SU-DHL-6 (cell line): Measurements from ENCODE around the gene ZC2HC1B.
"Not testable (repeated sequence)": the region's sequence is repeated elsewhere in the genome, so short reads cannot be mapped to it uniquely, and the experiment has no call there.

Source experiments
- H2AFZ ChIP-seq: fragments of 200-600 bp; sonication (generic); 2 replicates; pipeline ENCODE4 v1.6.1; 2014; ENCODE audit warnings: low read depth, mild to moderate bottlenecking, moderate library complexity, mixed read lengths, antibody characterized with exemption, low read length; ENCODE audit not compliant: severe bottlenecking
- H3F3A ChIP-seq: fragments of 200-600 bp; shearing (Covaris generic); 2 replicates; pipeline ENCODE4 v1.6.0; 2016; ENCODE audit warnings: antibody characterized with exemption, mild to moderate bottlenecking; ENCODE audit not compliant: insufficient read depth
- H3K27ac ChIP-seq: fragments of 200-600 bp; sonication (generic); 2 replicates; pipeline ENCODE4 v1.5.1; 2016; ENCODE audit warnings: low read depth, mild to moderate bottlenecking, low read length, moderate library complexity, mixed read lengths
- H3K27me3 ChIP-seq: fragments of 200-600 bp; sonication (generic), shearing (Covaris generic); 2 replicates; pipeline ENCODE4 v1.6.0; 2014; ENCODE audit warnings: mild to moderate bottlenecking, low read length
- H3K36me3 ChIP-seq: fragments of 200-600 bp; sonication (generic); 2 replicates; pipeline ENCODE4 v1.6.1; 2014; ENCODE audit warnings: mild to moderate bottlenecking, low read length, mixed read lengths
- H3K4me2 ChIP-seq: fragments of 300-600, 200-600 bp; shearing (Covaris generic), sonication (generic); 2 replicates; pipeline ENCODE4 v1.6.0; 2014; ENCODE audit warnings: low read length, low read depth, mild to moderate bottlenecking; ENCODE audit not compliant: poor library complexity, severe bottlenecking
- H3K4me3 ChIP-seq: fragments of 200-600 bp; sonication (generic); 2 replicates; pipeline ENCODE4 v1.5.1; 2014; ENCODE audit warnings: antibody characterized with exemption, low read length, mild to moderate bottlenecking, mixed read lengths; ENCODE audit not compliant: insufficient read depth, poor library complexity, severe bottlenecking
- H3K79me2 ChIP-seq: fragments of 200-600 bp; sonication (generic); 2 replicates; pipeline ENCODE4 v1.6.1; 2014; ENCODE audit warnings: mild to moderate bottlenecking, low read length, moderate library complexity; ENCODE audit not compliant: insufficient read depth
- H3K9ac ChIP-seq: fragments of 200-600 bp; sonication (generic); 2 replicates; pipeline ENCODE4 v1.7.0; 2014; ENCODE audit warnings: mild to moderate bottlenecking, low read length
- H3K9me2 ChIP-seq: fragments of 200-600 bp; sonication (generic); replicated peaks from 2 replicates; pipeline ENCODE4 v1.6.1; 2014; ENCODE audit warnings: low read length; ENCODE audit not compliant: insufficient read depth
- H3K9me3 ChIP-seq: fragments of 200-600 bp; sonication (generic); 2 replicates; pipeline ENCODE4 v1.6.1; 2014; ENCODE audit warnings: low read length, mixed read lengths; ENCODE audit not compliant: insufficient read depth
- H4K20me1 ChIP-seq: fragments of 200-600 bp; sonication (generic); 2 replicates; pipeline ENCODE4 v1.6.1; 2014; ENCODE audit warnings: low read depth, mild to moderate bottlenecking, antibody characterized with exemption, low read length, moderate library complexity, mixed read lengths
- EZH2phosphoT487 ChIP-seq: fragments of 200-600 bp; sonication (generic), shearing (Covaris generic); conservative IDR thresholded peaks from 2 replicates; pipeline ENCODE4 v1.6.1; 2018; ENCODE audit warnings: mild to moderate bottlenecking, antibody characterized with exemption, low read length, moderate library complexity, mixed read lengths
- TF ChIP-seq, protein P1 (sequence below): fragments of 200-600 bp; sonication (generic); IDR thresholded peaks from one replicate; pipeline ENCODE4 v1.5.1; 2017; ENCODE audit warnings: antibody characterized with exemption, mild to moderate bottlenecking, low read length, moderate library complexity; ENCODE audit not compliant: insufficient read depth, poor library complexity, severe bottlenecking

ZC2HC1B gene

DNA sequence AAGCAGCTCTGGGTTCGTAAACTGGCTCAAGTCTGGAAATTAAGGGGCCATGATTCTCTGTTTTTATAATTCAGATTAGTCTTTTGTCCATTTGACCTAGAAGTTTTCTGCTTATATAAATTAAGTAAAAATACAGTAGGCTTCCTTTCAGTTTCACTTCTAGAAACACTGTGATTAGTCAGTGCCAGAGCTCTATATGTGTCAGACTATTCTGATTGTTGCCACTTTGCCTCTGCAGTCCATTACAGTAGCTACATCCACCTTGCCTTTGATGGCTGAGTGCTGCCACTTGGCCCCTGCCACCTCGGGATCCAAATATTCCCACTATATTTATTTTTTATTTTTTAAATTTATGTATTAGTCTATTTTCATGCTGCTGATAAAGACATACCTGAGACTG, 7.9 kb downstream of the ZC2HC1B start:
- H2AFZ ChIP-seq: no peak overlapping the region
- no peak overlapping the region for H3K9ac ChIP-seq
- TF ChIP-seq, protein P1, sequence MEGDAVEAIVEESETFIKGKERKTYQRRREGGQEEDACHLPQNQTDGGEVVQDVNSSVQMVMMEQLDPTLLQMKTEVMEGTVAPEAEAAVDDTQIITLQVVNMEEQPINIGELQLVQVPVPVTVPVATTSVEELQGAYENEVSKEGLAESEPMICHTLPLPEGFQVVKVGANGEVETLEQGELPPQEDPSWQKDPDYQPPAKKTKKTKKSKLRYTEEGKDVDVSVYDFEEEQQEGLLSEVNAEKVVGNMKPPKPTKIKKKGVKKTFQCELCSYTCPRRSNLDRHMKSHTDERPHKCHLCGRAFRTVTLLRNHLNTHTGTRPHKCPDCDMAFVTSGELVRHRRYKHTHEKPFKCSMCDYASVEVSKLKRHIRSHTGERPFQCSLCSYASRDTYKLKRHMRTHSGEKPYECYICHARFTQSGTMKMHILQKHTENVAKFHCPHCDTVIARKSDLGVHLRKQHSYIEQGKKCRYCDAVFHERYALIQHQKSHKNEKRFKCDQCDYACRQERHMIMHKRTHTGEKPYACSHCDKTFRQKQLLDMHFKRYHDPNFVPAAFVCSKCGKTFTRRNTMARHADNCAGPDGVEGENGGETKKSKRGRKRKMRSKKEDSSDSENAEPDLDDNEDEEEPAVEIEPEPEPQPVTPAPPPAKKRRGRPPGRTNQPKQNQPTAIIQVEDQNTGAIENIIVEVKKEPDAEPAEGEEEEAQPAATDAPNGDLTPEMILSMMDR: no peak
- TF ChIP-seq EZH2phosphoT487: no peak

DNA sequence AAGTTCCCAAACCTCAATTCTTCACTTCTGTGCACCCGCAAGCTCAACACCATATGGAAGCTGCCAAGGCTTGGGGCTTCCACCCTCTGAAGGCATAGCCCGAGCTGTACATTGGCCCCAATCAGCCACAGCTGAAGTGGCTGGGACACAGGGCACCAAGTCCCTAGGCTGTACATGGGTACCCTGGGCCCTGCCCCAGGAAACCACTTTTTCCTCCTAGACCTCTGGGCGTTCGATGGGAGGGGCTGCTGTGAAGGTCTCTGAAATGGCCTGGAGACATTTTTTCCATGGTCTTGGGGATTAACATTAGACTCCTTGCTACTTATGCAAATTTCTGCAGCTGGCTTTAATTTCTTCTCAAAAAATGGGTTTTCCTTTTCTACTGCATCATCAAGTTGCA, 9.3 kb downstream of the ZC2HC1B start:
- not testable (repeated sequence) for H3K36me3 ChIP-seq, H4K20me1 ChIP-seq, H3K9ac ChIP-seq, H3K27ac ChIP-seq, H3K79me2 ChIP-seq, H3K27me3 ChIP-seq, H3K9me2 ChIP-seq, H3K9me3 ChIP-seq, H3K4me3 ChIP-seq, H3F3A ChIP-seq, H3K4me2 ChIP-seq, H2AFZ ChIP-seq

More for the DNA sequence above, 7.9 kb downstream of the ZC2HC1B start:
- H3K4me2 ChIP-seq: no peak overlapping the region
- no peaks in the 10 kb centered on the region for H4K20me1 ChIP-seq
- no peaks in the 10 kb centered on the region for H3F3A ChIP-seq
- H3K27me3 ChIP-seq: no peaks in the 10 kb centered on the region
- H3K27ac ChIP-seq: no peak overlapping the region
- no peaks in the 10 kb centered on the region for H3K9me2 ChIP-seq
- no peaks in the 10 kb centered on the region for H3K36me3 ChIP-seq
- no peaks in the 10 kb centered on the region for H3K9me3 ChIP-seq
- no peak overlapping the region for H3K4me3 ChIP-seq
- no peaks in the 10 kb centered on the region for H3K79me2 ChIP-seq

DNA sequence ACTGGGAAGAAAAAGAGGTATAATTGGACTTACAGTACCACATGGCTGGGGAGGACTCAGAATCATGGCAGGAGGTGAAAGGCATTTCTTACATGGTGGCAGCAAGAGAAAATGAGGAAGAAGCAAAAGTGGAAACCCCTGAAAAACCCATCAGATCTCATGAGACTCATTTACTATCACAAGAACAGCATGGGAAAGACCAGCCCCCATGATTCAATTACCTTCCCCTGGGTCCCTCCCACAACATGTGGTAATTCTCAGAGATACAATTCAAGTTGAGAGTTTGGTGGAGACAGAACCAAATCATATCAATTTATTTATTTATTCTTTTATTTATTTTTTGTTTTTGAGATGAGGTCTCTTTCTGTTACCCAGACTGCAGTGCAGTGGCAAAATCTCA, 10.2 kb downstream of the ZC2HC1B start:
- H3K27me3 ChIP-seq, H3K4me2 ChIP-seq, H3K36me3 ChIP-seq, H3K4me3 ChIP-seq, H3F3A ChIP-seq, H3K9me2 ChIP-seq, H4K20me1 ChIP-seq, H3K9ac ChIP-seq, H3K9me3 ChIP-seq, H2AFZ ChIP-seq, H3K79me2 ChIP-seq, H3K27ac ChIP-seq: not testable (repeated sequence)

DNA sequence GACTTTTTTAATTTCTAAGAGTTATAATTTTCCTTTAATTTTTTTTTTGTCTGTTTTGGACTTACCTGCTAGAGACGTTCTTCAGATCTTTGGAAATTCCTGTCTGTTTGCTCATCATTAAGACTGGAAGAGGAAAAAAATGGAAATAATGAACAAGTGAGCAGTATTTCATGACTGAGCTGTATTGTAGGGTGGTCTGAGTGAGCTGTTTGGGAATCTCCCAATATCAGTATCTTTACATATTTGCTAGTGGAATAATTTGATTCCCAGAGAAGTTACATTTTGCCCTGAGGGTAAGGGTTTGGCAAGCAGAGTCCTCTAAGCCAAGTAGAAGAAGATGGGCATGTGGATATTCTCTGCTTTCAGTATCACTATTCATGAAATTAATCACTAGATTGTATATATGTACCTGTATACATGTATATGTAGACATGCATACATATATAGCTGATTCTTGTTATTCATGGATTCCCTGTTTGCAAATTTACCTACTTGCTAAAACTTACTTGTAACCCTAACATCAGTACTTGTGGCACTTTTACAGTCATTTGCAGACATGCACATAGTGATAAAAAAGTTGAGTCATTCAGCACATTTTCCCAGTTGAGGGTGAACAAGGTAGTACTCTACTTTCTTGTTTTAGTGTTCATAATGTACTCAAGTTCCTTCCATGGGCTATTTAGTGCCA, 13.5 kb downstream of the ZC2HC1B start:
- Histone ChIP-seq H3K36me3 (no peaks in the 10 kb centered on the region), H3K4me2 (no peak overlapping the region), H3K9me3 (no peaks in the 10 kb centered on the region), H3K79me2 (no peaks in the 10 kb centered on the region), H2AFZ (no peak overlapping the region), H4K20me1 (no peaks in the 10 kb centered on the region), H3F3A (no peaks in the 10 kb centered on the region), H3K9ac (no peak overlapping the region), H3K4me3 (no peak overlapping the region), H3K9me2 (no peaks in the 10 kb centered on the region), H3K27me3 (no peaks in the 10 kb centered on the region), H3K27ac (no peak overlapping the region)
- no peak for TF ChIP-seq EZH2phosphoT487

DNA sequence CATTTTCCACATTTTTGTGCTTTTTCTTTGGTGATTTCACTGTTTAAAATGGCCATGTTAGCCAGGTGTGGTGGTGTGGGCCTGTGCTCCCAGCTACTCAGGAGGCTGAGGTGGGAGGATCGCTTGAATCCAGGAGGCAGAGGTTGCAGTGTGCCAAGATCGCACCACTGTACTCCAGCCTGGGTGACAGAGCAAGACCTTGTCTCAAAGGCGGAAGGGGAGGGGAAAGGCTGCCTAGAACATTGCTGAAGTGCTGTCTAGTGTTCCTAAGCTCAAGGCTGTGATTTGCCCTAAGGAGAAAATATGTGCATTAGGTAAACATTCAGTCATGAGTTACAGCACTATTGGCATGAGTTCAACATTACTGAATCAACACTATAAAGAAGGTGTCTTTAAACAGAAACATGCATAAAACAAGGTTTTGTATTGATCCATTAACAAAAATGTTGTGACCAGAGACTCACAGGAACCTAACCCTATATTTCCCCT, 14.0 kb downstream of the ZC2HC1B start:
- no peaks in the 10 kb centered on the region for H3K79me2 ChIP-seq
- H2AFZ ChIP-seq: no peak overlapping the region
- H3F3A ChIP-seq: no peaks in the 10 kb centered on the region
- H3K4me2 ChIP-seq: no peak overlapping the region
- no peaks in the 10 kb centered on the region for H3K9me3 ChIP-seq
- H3K4me3 ChIP-seq: no peak overlapping the region
- no peak overlapping the region for H3K9ac ChIP-seq
- no peaks in the 10 kb centered on the region for H3K27me3 ChIP-seq
- no peak for TF ChIP-seq EZH2phosphoT487
- TF ChIP-seq, protein P1: no peak
- no peaks in the 10 kb centered on the region for H4K20me1 ChIP-seq
- no peaks in the 10 kb centered on the region for H3K9me2 ChIP-seq
- H3K27ac ChIP-seq: no peak overlapping the region
- no peaks in the 10 kb centered on the region for H3K36me3 ChIP-seq
